ENCODE data around the gene CD58. TPM values are rescaled to one million over a fixed set of nuclear protein-coding genes. Genes with fewer than 3 reads are reported as not detected.

The CD58 gene
- polyA plus RNA-seq, 1 donor (not counting 4 experiments of a cell fraction or from before 2014, with no cell fraction given) = 38.6 TPM

DNA sequence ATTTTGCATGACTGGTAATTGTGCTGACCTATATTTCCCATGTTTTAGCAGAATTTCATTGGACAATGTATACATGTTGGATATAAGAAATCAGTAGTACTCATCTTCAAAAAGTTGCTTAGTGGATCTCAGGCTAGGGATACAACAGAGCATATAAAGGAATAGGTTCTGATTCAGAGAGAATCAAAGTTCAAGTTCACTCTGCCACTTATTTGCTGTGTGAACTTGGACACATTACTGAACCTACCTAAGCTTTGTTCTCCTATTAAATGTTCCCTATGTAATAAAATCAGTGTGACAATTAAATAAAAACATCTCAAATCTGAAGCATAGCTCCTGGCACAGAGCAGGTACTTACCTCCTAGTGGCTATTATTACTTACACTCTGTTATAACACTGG is 9.3 kb downstream of the CD58 start:
- Histone ChIP-seq H4K20me1 (ENCODE audit: control insufficient read depth, extremely low read depth, insufficient read depth, low read length) (no peaks in the 10 kb centered on the region), H3K27ac (ENCODE audit: control insufficient read depth, insufficient read depth, low read length) (no peak overlapping the region), H3K27me3 (ENCODE audit: control insufficient read depth, extremely low read depth, insufficient read depth, low read length) (no peaks in the 10 kb centered on the region), H3K4me2 (ENCODE audit: control insufficient read depth, extremely low read depth, insufficient read depth, low read depth, low read length) (no peak overlapping the region), H3K36me3 (ENCODE audit: control insufficient read depth in 2 of 2, extremely low read depth in 1 of 2, insufficient read depth in 2 of 2, low read length in 2 of 2) (peaks cover 0 to 3% of the 10 kb centered on the region in 2 experiments), H2AFZ (ENCODE audit: control insufficient read depth, low read length) (no peak overlapping the region), H3K4me3 (ENCODE audit: control insufficient read depth in 2 of 3, extremely low read depth in 1 of 3, insufficient read depth in 2 of 3, low read depth in 1 of 3, low read length in 3 of 3) (no peak overlapping the region), H3K9me3 (ENCODE audit: control insufficient read depth, low read depth, low read length) (peaks cover 2% of the 10 kb centered on the region), H3K9me1 (ENCODE audit: control insufficient read depth, extremely low read depth, insufficient read depth, low read length) (no peaks in the 10 kb centered on the region), H3K4me1 (ENCODE audit: control insufficient read depth, extremely low read depth, insufficient read depth, low read length) (peaks cover 9% of the 10 kb centered on the region), H3K9ac (ENCODE audit: control insufficient read depth, extremely low read depth, insufficient read depth, low read length) (no peak overlapping the region), H3K79me2 (ENCODE audit: control insufficient read depth, insufficient read depth, low read length) (peaks cover 30% of the 10 kb centered on the region)
- FAIRE-seq = no peak
- no peak for DNase-seq (ENCODE audit: low read depth, low spot score)
- TF ChIP-seq EZH2 (IDR thresholded peaks at IDR 0.05; ENCODE audit: low read length) = no peak
- TF ChIP-seq, protein P1, sequence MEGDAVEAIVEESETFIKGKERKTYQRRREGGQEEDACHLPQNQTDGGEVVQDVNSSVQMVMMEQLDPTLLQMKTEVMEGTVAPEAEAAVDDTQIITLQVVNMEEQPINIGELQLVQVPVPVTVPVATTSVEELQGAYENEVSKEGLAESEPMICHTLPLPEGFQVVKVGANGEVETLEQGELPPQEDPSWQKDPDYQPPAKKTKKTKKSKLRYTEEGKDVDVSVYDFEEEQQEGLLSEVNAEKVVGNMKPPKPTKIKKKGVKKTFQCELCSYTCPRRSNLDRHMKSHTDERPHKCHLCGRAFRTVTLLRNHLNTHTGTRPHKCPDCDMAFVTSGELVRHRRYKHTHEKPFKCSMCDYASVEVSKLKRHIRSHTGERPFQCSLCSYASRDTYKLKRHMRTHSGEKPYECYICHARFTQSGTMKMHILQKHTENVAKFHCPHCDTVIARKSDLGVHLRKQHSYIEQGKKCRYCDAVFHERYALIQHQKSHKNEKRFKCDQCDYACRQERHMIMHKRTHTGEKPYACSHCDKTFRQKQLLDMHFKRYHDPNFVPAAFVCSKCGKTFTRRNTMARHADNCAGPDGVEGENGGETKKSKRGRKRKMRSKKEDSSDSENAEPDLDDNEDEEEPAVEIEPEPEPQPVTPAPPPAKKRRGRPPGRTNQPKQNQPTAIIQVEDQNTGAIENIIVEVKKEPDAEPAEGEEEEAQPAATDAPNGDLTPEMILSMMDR (optimal IDR thresholded peaks at IDR 0.05 in 1 of 3, IDR thresholded peaks at IDR 0.05 in 1 of 3, conservative IDR thresholded peaks at IDR 0.05 in 1 of 3; ENCODE audit: extremely low read depth in 1 of 3, insufficient read depth in 2 of 3, low read length in 3 of 3) = no peak
- dilution Hi-C loops (cut with MboI; ENCODE audit: extremely low pct_ligation_motif_present, low sequenced_read_pairs) = no loop called here

- H3K4me1 ChIP-seq (ENCODE audit: control insufficient read depth, extremely low read depth, insufficient read depth, low read length) = peaks cover 12% of the 10 kb centered on the region
These were observed 9.9 kb downstream of the CD58 start for GRCh38 chr1:116560704-116561490.

More at GRCh38 chr1:116560704-116561490, 9.9 kb downstream of the CD58 start:
- H3K9me3 ChIP-seq (ENCODE audit: control insufficient read depth, low read depth, low read length) = peaks cover 2% of the 10 kb centered on the region
- H3K27me3 ChIP-seq (ENCODE audit: control insufficient read depth, extremely low read depth, insufficient read depth, low read length) = no peaks in the 10 kb centered on the region
- no peak overlapping the region for H3K9ac ChIP-seq (ENCODE audit: control insufficient read depth, extremely low read depth, insufficient read depth, low read length)
- H2AFZ ChIP-seq (ENCODE audit: control insufficient read depth, low read length) = no peak overlapping the region
- DNase-seq (ENCODE audit: low read depth, low spot score) (no peak), FAIRE-seq (no peak)
- H4K20me1 ChIP-seq (ENCODE audit: control insufficient read depth, extremely low read depth, insufficient read depth, low read length) = no peaks in the 10 kb centered on the region
- peaks cover 30% of the 10 kb centered on the region for H3K79me2 ChIP-seq (ENCODE audit: control insufficient read depth, insufficient read depth, low read length)
- dilution Hi-C loops (cut with MboI; ENCODE audit: extremely low pct_ligation_motif_present, low sequenced_read_pairs) = no loop called here
- no peaks in the 10 kb centered on the region for H3K9me1 ChIP-seq (ENCODE audit: control insufficient read depth, extremely low read depth, insufficient read depth, low read length)
- H3K27ac ChIP-seq (ENCODE audit: control insufficient read depth, insufficient read depth, low read length) = no peak overlapping the region
- no peak for TF ChIP-seq EZH2 (IDR thresholded peaks at IDR 0.05; ENCODE audit: low read length)
- TF ChIP-seq, protein P1 (optimal IDR thresholded peaks at IDR 0.05 in 1 of 3, IDR thresholded peaks at IDR 0.05 in 1 of 3, conservative IDR thresholded peaks at IDR 0.05 in 1 of 3; ENCODE audit: extremely low read depth in 1 of 3, insufficient read depth in 2 of 3, low read length in 3 of 3) = no peak
- H3K36me3 ChIP-seq (ENCODE audit: control insufficient read depth in 2 of 2, extremely low read depth in 1 of 2, insufficient read depth in 2 of 2, low read length in 2 of 2) = peaks cover 0 to 3% of the 10 kb centered on the region in 2 experiments
- H3K4me2 ChIP-seq (ENCODE audit: control insufficient read depth, extremely low read depth, insufficient read depth, low read depth, low read length) = no peak overlapping the region
- H3K4me3 ChIP-seq (ENCODE audit: control insufficient read depth in 2 of 3, extremely low read depth in 1 of 3, insufficient read depth in 2 of 3, low read depth in 1 of 3, low read length in 3 of 3) = no peak overlapping the region

All from keratinocyte (primary cell).